Measurements from ENCODE around the gene AP5Z1. TPM values are rescaled to one million over a fixed set of nuclear protein-coding genes. Genes with fewer than 3 reads are reported as not detected.

Gene AP5Z1
- total RNA-seq, 1 experiment from 2014 or later: 44.0 TPM

- Histone ChIP-seq H3K27me3 (ENCODE audit: insufficient read depth, low read depth) (peaks cover 59% of the 10 kb centered on the region), H3K4me3 (no peak overlapping the region), H3K4me2 (no peak overlapping the region), H3K9me2 (ENCODE audit: insufficient read depth) (no peaks in the 10 kb centered on the region), H4K20me1 (ENCODE audit: insufficient read depth) (no peaks in the 10 kb centered on the region), H2AFZ (no peak overlapping the region), H3K79me2 (ENCODE audit: low read depth) (no peaks in the 10 kb centered on the region), H3K9me3 (ENCODE audit: insufficient read depth, low read depth) (no peaks in the 10 kb centered on the region), H3K27ac (no peak overlapping the region), H3F3A (ENCODE audit: insufficient read depth, low read depth) (peaks cover 8% of the 10 kb centered on the region; the same call in 1 of the 2 replicates), H3K4me1 (replicated peaks; ENCODE audit: insufficient read depth) (0 out of 2 replicates have a peak, but pooled peaks cover 7% of the 10 kb centered on the region), H3K36me3 (ENCODE audit: low read depth) (no peaks in the 10 kb centered on the region)
- no TSS peak for BruUV-seq (replicated peaks)
- POLR2A ChIA-PET (ENCODE audit: unreplicated experiment): interaction anchor here (0.6 kb wide), 1 partner anchor 701 kb away, joined by 3 read pairs; no protein-coding TSS in a partner anchor
- intact Hi-C loops (cut with micrococcal nuclease; ENCODE audit: unreplicated experiment): no loop called here
- DNase-seq: no peak
- CTCF ChIA-PET: no interaction called here
- no peak for TF ChIP-seq CTCF (conservative IDR thresholded peaks at IDR 0.05)
- TF ChIP-seq EZH2 (IDR thresholded peaks at IDR 0.05; ENCODE audit: low read depth): no peak
These were observed 57.3 kb downstream of the AP5Z1 start for GRCh38 chr7:4832711-4833110.

GRCh38 chr7:4833176-4833575 is 57.8 kb downstream of the AP5Z1 start:
- no peaks in the 10 kb centered on the region for H3K9me2 ChIP-seq (ENCODE audit: insufficient read depth)
- H3K79me2 ChIP-seq (ENCODE audit: low read depth): no peaks in the 10 kb centered on the region
- peaks cover 8% of the 10 kb centered on the region; the same call in 1 of the 2 replicates for H3F3A ChIP-seq (ENCODE audit: insufficient read depth, low read depth)
- H3K4me1 ChIP-seq (replicated peaks; ENCODE audit: insufficient read depth): 0 out of 2 replicates have a peak, but pooled peaks cover 7% of the 10 kb centered on the region
- DNase-seq: no peak
- peaks cover 54% of the 10 kb centered on the region for H3K27me3 ChIP-seq (ENCODE audit: insufficient read depth, low read depth)
- CTCF ChIA-PET: no interaction called here
- no peaks in the 10 kb centered on the region for H4K20me1 ChIP-seq (ENCODE audit: insufficient read depth)
- no peaks in the 10 kb centered on the region for H3K36me3 ChIP-seq (ENCODE audit: low read depth)
- H3K9me3 ChIP-seq (ENCODE audit: insufficient read depth, low read depth): no peaks in the 10 kb centered on the region
- H3K4me2 ChIP-seq: no peak overlapping the region
- H2AFZ ChIP-seq: no peak overlapping the region
- POLR2A ChIA-PET (ENCODE audit: unreplicated experiment): interaction anchor here (0.6 kb wide), 1 partner anchor 700 kb away, joined by 3 read pairs; no protein-coding TSS in a partner anchor
- H3K4me3 ChIP-seq: no peak overlapping the region
- intact Hi-C loops (cut with micrococcal nuclease; ENCODE audit: unreplicated experiment): no loop called here
- no peak for TF ChIP-seq EZH2 (IDR thresholded peaks at IDR 0.05; ENCODE audit: low read depth)
- TF ChIP-seq CTCF (conservative IDR thresholded peaks at IDR 0.05): no peak
- BruUV-seq (replicated peaks): no TSS peak
- H3K27ac ChIP-seq: no peak overlapping the region

- POLR2A ChIA-PET (ENCODE audit: unreplicated experiment): no interaction called here
- Histone ChIP-seq H3K27me3 (ENCODE audit: insufficient read depth, low read depth) (peaks cover 46% of the 10 kb centered on the region), H3K4me1 (replicated peaks; ENCODE audit: insufficient read depth) (0 out of 2 replicates have a peak, but pooled peaks cover 7% of the 10 kb centered on the region), H3F3A (ENCODE audit: insufficient read depth, low read depth) (peaks cover 8% of the 10 kb centered on the region; the same call in 1 of the 2 replicates), H2AFZ (no peak overlapping the region), H3K9me3 (ENCODE audit: insufficient read depth, low read depth) (no peaks in the 10 kb centered on the region), H3K27ac (no peak overlapping the region), H3K36me3 (ENCODE audit: low read depth) (no peaks in the 10 kb centered on the region), H3K79me2 (ENCODE audit: low read depth) (no peaks in the 10 kb centered on the region), H3K4me2 (no peak overlapping the region), H3K4me3 (no peak overlapping the region), H3K9me2 (ENCODE audit: insufficient read depth) (no peaks in the 10 kb centered on the region), H4K20me1 (ENCODE audit: insufficient read depth) (peaks cover 2% of the 10 kb centered on the region; the same call in 1 of the 2 replicates)
- intact Hi-C loops (cut with micrococcal nuclease; ENCODE audit: unreplicated experiment): no loop called here
- no TSS peak for BruUV-seq (replicated peaks)
- CTCF ChIA-PET: no interaction called here
- TF ChIP-seq CTCF (conservative IDR thresholded peaks at IDR 0.05): no peak
- no peak for TF ChIP-seq EZH2 (IDR thresholded peaks at IDR 0.05; ENCODE audit: low read depth)
- no peak for DNase-seq
These were observed 58.5 kb downstream of the AP5Z1 start for GRCh38 chr7:4833691-4834600.

Data from PC-9 (cell line).